Activated CD4-positive, alpha-beta T cell treated with anti-CD3 and anti-CD28 coated beads for 48 hours (primary cell): ENCODE data around the gene MPPED1.

Experiments used
- DNase-seq: peaks from one replicate; pipeline ENCODE4 v3.0.0-alpha.2; 2020

MPPED1 gene

DNA sequence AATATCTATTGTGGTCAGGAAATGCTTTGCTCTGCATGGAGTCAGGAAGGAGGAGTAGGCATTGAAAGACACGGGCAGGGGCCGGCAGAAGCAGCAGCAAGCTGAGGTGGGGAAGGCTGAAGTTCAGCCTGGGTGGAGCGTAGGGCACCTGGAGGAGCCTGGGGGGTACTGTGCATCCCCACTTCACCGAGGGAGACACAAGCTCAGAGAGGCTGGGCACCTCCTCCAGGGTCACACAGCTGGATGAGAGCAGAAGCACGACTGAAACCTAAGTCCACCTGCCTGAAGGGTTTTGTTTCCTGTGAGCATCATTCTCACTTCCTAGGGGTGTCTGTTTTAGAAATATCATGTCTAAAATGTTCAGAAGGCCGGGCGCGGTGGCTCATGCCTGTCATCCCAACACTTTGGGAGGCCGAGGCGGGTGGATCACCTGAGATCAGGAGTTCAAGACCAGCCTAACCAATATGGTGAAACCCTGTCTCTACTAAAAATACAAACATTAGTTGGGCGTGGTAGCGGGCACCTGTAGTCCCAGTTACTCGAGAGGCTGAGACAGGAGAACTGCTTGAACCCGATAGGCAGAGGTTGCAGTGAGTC is 138.3 kb downstream of the MPPED1 start:
- DNase-seq, result no peak

GRCh38 chr22:43550672-43551071 is 138.9 kb downstream of the MPPED1 start:
- no peak for DNase-seq

GRCh38 chr22:43553451-43554258 is 141.8 kb downstream of the MPPED1 start:
- no peak for DNase-seq

GRCh38 chr22:43554259-43554636 is 142.4 kb downstream of the MPPED1 start:
- DNase-seq, result no peak

DNA sequence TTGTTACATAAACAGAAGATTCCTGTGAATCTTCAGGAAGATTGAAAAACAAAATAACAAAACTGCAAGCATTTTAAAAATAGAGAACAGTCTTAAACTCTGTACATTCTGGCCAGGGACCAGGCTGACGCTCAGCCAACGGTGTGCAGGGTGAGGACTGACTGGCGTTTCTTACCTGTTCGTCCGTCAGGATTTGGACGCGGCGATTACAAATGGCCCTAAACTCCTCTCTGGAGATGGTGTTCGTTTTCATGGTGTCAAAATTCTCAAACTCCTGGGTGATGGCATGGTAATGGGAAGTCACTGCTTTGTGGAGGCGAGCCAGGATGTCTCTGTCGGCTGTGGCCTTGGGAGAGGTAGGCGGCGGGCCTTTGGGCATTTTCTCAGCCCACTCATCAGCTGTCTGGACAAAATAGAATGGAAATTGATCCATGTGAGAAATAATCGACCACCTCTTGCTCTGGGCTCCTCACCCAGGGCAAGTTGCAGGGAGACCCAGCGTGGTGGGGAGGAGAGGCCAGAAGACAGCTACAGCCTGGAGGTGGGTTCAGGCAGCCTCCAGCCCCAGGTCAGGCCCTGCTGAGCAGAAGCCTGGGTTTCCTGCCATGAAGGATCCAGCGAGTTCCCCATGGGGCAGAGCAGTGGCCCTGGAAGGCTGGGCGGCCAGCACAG is 143.0 kb downstream of the MPPED1 start:
- no peak for DNase-seq

DNA sequence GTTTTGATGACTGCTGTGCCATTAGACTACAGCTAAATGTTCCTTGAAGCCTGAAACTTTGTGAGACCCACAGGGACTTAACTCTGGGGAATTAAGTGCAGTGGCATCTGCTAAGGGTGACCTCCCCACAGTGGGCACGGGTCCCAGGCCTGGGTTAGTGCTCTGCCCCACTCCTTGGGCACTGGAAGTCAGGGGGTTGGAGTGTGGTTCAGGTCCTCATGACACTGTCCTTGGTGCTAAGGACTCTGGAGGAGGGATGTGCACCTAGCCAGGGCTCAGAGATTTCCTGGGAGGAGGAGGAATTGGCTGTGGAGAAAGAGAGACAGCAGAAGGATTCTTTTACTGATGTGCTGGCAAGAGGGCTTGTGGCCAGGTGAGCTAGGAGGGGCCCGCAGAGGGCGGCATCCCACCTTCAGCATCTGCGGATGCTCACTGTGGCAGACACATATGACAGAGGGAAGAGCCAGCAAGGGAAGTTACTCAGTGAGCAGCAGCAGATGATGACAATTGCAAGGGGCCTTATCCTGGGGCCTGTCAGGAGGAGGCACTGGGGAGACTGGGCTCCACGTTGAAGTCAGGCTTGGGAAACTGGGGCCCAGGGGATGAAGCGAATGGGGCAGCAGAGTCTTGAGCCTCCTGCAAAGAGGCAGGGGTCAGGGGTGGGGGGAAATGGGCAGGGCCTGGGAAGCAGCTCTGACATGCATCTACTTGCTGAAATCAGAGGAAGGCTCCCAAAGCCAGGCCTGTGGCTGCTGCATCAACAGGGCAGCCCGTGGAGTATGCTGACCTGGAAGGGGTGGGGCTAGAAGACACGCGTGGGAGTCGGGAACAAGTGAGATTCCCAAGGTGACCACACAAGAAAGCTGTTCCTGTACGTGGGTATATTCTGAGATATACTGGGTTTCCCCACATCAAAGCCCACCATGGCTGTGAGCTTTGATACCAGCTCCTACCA is 144.0 kb downstream of the MPPED1 start:
- no peak for DNase-seq
